ENCODE results near the gene ACOT6. TPM values are rescaled to one million over a fixed set of nuclear protein-coding genes. Genes with fewer than 3 reads are reported as not detected.

Gene ACOT6
- total RNA-seq, 2 donors from 2014 or later: not detected

DNA sequence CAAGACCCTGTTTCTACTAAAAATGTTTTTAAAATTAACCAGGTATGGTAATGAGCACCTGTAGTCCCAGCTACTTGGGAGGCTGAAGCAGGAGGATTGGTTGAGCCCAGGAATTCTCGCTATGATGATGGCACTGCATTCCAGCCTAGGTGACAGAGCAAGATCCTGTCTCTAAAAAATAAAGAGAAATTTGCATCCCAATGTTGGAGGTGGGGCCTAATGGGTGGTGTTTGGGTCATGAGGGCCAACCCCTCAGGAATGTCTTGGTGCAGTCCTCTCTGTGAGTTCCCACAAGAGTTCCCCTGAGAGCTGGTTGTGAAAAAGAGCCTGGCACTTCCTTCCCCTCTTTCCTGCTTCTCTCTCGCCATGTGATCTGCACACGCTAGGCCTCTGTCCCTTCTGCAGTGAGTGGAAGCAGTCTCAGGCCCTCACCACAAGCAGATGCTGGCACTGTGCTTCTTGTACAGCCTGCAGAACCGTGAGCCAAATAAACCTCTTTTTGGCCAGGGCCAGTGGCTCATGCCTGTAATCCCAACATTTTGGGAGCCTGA is 11.3 kb downstream of the ACOT6 start:
- WGBS: 91% methylated on average over 4 of the region's 4 CpGs
- DNase-seq (ENCODE audit: low spot score): no peak
- H3K27me3 ChIP-seq (replicated peaks; ENCODE audit: insufficient read depth): no peaks in the 10 kb centered on the region

DNA sequence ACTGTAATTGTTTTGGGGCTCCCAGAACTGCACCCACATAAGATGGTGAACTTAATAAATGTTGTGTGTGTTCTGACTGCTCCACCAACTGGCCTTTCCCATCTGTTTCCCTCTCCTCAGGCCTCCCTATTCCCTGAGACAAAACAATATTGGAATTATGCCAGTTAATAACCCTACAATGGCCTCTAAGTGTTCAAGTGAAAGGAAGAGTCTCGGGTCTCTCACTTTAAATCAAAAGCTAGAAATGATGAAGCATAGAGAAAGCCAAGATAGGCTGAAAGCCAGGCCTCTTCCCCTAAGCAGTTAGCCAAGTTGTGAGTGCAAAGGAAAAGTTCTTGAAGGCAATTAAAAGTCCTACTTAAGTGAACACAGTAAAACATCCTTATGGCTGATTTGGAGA is 13.4 kb downstream of the ACOT6 start:
- WGBS: 68% methylated on average over 1 of the region's 1 CpG
- intact Hi-C loops (cut with DNase I): no loop called here
- TF ChIP-seq POLR2AphosphoS5 (IDR thresholded peaks at IDR 0.05) (no peak), POLR2A (IDR thresholded peaks at IDR 0.05) (no peak)
- TF ChIP-seq, protein P1, sequence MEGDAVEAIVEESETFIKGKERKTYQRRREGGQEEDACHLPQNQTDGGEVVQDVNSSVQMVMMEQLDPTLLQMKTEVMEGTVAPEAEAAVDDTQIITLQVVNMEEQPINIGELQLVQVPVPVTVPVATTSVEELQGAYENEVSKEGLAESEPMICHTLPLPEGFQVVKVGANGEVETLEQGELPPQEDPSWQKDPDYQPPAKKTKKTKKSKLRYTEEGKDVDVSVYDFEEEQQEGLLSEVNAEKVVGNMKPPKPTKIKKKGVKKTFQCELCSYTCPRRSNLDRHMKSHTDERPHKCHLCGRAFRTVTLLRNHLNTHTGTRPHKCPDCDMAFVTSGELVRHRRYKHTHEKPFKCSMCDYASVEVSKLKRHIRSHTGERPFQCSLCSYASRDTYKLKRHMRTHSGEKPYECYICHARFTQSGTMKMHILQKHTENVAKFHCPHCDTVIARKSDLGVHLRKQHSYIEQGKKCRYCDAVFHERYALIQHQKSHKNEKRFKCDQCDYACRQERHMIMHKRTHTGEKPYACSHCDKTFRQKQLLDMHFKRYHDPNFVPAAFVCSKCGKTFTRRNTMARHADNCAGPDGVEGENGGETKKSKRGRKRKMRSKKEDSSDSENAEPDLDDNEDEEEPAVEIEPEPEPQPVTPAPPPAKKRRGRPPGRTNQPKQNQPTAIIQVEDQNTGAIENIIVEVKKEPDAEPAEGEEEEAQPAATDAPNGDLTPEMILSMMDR (IDR thresholded peaks at IDR 0.05): no peak
- Histone ChIP-seq H3K4me3 (no peak overlapping the region), H3K4me1 (replicated peaks) (no peaks in the 10 kb centered on the region), H3K9me3 (no peaks in the 10 kb centered on the region), H3K27me3 (replicated peaks; ENCODE audit: insufficient read depth) (no peaks in the 10 kb centered on the region), H3K36me3 (no peaks in the 10 kb centered on the region), H3K27ac (no peak overlapping the region)
- DNase-seq (ENCODE audit: low spot score): no peak

More for the DNA sequence above, 11.3 kb downstream of the ACOT6 start:
- no peak overlapping the region for H3K27ac ChIP-seq
- intact Hi-C loops (cut with DNase I): no loop called here
- no peak for TF ChIP-seq POLR2A (IDR thresholded peaks at IDR 0.05)
- TF ChIP-seq, protein P1 (IDR thresholded peaks at IDR 0.05): no peak
- no peak for TF ChIP-seq POLR2AphosphoS5 (IDR thresholded peaks at IDR 0.05)
- H3K4me1 ChIP-seq (replicated peaks): no peaks in the 10 kb centered on the region
- no peaks in the 10 kb centered on the region for H3K9me3 ChIP-seq
- no peaks in the 10 kb centered on the region for H3K36me3 ChIP-seq
- H3K4me3 ChIP-seq: no peak overlapping the region

DNA sequence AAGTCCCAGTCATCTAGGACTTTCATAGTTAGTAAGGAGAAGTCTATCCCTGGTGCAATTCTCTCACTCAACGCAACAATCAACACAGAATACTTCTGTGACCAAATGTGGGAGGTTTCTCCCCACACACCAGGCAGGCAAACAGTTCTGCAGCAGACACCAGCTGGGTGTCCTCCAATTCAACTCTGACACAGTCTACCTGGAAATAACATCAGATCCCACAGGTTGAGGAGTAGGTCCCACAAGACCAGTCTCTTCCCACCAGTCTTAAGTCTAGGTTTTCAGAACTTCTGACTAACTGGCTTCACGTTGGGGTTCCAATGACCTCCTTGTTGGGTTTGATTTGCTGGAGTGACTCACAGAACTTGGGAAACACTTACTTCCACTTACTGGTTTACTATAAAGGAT is 14.8 kb downstream of the ACOT6 start:
- Histone ChIP-seq H3K36me3 (no peaks in the 10 kb centered on the region), H3K4me3 (no peak overlapping the region), H3K4me1 (replicated peaks) (no peaks in the 10 kb centered on the region), H3K27ac (no peak overlapping the region), H3K27me3 (replicated peaks; ENCODE audit: insufficient read depth) (no peaks in the 10 kb centered on the region), H3K9me3 (no peaks in the 10 kb centered on the region)
- 91% methylated on average over 2 of the region's 2 CpGs for WGBS
- no peak for TF ChIP-seq POLR2AphosphoS5 (IDR thresholded peaks at IDR 0.05)
- no peak for TF ChIP-seq POLR2A (IDR thresholded peaks at IDR 0.05)
- TF ChIP-seq, protein P1 (IDR thresholded peaks at IDR 0.05): no peak
- DNase-seq (ENCODE audit: low spot score): no peak
- intact Hi-C loops (cut with DNase I): no loop called here

DNA sequence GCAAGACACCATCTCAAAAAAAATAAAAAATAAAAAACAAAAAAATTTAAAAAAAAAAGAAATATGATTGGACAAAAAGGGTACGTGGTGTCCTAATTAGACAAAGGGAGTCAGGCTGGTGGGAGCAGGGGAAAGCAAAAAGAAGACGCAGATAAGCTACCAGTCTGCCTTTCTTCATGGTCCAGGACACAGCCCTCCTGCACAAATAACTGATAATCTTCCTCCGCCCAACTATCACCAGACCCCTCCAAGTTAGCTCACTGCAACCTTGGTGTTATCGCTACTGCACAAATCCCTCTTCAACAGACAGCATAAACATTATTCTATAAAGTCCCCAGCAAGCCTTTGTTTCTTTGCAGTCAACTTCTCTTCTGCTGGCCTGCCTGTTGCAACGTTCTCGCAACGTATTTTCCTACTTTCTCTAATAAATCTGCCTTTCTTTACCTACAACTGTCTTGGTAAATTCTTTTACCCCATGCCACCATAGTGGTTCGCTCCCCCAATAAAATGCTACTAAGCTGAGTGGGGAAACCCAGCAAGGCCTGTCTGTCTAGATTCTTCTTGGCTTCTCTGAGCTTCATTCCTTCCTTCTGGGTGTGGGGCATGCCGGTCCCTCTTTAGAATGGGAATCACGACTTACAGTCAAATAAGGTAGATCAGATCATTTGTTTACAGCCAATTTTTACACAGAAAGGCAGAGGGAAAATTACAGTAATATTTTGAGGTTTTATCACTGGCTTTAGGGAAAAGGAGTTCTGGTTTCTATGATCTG is 17.9 kb downstream of the ACOT6 start:
- WGBS: 63% methylated on average over 10 of the region's 10 CpGs
- H3K36me3 ChIP-seq: no peaks in the 10 kb centered on the region
- intact Hi-C loops (cut with DNase I): loop anchor here (5.0 kb wide), 1 partner anchor 82 kb away; the partner anchor contains the start of gene PNMA1
- H3K4me1 ChIP-seq (replicated peaks): no peaks in the 10 kb centered on the region
- no peak overlapping the region for H3K27ac ChIP-seq
- no peaks in the 10 kb centered on the region for H3K27me3 ChIP-seq (replicated peaks; ENCODE audit: insufficient read depth)
- TF ChIP-seq POLR2AphosphoS5 (IDR thresholded peaks at IDR 0.05) (no peak), POLR2A (IDR thresholded peaks at IDR 0.05) (no peak)
- TF ChIP-seq, protein P1 (IDR thresholded peaks at IDR 0.05): no peak
- no peak for DNase-seq (ENCODE audit: low spot score)
- no peak overlapping the region for H3K4me3 ChIP-seq
- H3K9me3 ChIP-seq: no peaks in the 10 kb centered on the region
